ENCODE data around the gene MYBPC2.

MYBPC2 gene

DNA sequence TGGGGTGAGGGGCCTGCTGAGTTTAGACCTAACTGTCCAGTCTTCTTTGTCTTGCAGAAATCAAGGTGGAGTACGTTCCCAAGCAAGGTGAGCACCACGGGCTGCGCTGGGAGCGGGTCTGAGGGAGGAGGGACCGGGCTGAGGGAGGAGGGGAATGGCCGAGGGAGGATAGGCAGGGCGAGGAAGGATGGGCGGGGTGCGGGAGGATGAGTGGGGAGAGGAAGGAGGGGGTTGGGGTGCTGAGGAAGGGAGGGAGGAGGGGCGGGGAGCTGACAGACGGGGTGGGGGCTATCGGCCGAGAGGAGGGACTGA lies 18.5 kb downstream of the MYBPC2 start:
- DNase-seq (ENCODE audit: low read depth), result no peak
- no peak overlapping the region for H3K4me3 ChIP-seq (ENCODE audit: low read depth, low read length)
- TF ChIP-seq CTCF (IDR thresholded peaks at IDR 0.05; ENCODE audit: low read depth, low read length, missing control alignments), result no peak

- TF ChIP-seq CTCF (IDR thresholded peaks at IDR 0.05; ENCODE audit: low read depth, low read length, missing control alignments), result no peak
- no peak overlapping the region for H3K4me3 ChIP-seq (ENCODE audit: low read depth, low read length)
- DNase-seq (ENCODE audit: low read depth), result no peak
Measured at GRCh38 chr19:50453243-50453642, 20.6 kb downstream of the MYBPC2 start.

DNA sequence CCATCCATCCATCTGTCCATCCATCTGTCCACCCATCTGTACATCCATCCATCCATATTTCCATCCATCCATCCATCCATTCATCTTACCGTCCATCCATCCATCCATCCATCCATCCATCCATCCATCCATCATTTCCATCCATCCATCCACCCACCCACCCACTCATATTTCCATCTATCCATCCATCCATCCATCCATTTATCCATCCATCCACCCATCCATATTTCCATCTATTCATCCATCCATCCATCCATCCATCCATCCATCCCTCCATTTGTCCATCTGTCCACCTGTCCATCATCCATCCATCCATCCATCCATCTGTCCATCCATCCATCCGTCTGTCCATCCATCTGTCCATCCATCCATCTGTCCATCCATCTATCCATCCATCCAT lies 23.3 kb downstream of the MYBPC2 start:
- H3K4me3 ChIP-seq (ENCODE audit: low read depth, low read length), result no peak overlapping the region

DNA sequence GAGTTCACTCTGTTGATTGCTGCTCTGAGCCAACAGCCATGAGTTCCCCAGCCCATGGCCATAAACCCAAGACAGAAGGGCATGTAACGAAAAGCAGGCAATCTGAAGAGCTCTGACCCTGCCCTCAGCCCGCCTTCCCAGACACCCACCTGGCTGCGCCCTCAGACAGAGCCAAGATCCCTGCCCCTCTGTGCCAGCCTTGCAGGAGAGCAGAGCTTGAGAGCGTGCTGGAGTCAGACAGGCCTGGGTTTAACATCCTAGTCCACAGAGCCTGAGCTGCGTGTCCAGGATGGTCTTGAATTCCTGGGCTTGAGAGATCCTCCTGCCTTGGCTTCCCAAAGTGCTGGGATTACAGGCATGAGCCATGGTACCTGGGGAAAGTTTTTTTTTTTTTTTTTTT lies 24.6 kb downstream of the MYBPC2 start:
- H3K4me3 ChIP-seq (ENCODE audit: low read depth, low read length), result no peak overlapping the region
- no peak for TF ChIP-seq CTCF (IDR thresholded peaks at IDR 0.05; ENCODE audit: low read depth, low read length, missing control alignments)
- DNase-seq (ENCODE audit: low read depth), result no peak

More for the DNA sequence above, 23.3 kb downstream of the MYBPC2 start:
- no peak for DNase-seq (ENCODE audit: low read depth)
- TF ChIP-seq CTCF (IDR thresholded peaks at IDR 0.05; ENCODE audit: low read depth, low read length, missing control alignments), result no peak

DNA sequence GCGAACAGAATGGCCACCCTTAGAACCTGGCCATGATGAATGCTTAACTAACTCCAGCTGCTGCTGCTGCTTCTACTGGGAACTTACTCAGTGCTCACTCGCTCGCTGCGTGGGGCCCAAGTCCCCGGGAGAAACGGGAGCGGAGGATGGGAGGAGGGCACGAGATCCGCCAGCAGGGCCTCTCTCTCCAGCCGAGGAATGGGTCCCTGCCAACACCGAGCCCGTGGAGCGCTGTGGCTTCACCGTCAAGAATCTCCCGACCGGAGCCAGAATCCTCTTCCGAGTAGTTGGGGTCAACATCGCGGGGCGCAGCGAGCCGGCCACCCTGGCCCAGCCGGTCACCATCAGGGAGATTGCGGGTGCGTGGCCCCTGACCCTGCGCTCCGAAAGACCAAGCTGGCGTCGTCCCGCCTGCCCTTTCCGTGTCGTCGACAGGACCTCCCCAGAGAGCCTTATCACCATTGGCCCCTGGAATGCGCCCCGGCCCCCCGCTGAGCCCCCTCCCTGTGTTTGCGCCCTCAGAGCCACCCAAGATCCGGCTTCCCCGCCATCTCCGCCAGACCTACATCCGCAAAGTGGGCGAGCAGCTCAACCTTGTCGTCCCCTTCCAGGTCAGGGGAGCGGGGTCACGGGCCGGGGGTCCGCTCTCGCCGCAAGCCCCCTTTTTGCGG lies 25.8 kb downstream of the MYBPC2 start:
- no peak for DNase-seq (ENCODE audit: low read depth)
- no peak overlapping the region for H3K4me3 ChIP-seq (ENCODE audit: low read depth, low read length)
- no peak for TF ChIP-seq CTCF (IDR thresholded peaks at IDR 0.05; ENCODE audit: low read depth, low read length, missing control alignments)

DNA sequence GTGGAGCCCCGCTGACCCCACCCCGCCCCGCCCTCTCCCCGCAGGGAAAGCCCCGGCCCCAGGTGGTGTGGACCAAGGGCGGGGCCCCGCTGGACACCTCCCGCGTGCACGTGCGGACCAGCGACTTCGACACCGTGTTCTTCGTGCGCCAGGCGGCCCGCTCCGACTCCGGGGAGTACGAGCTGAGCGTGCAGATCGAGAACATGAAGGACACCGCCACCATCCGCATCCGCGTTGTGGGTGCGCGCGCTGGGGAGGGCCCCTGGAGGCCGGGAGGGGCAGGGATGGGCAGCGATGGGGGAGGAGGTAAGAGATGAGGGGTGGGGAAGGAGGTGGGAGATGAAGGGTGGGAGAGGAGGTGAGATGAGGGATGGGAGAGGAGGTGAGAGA lies 26.4 kb downstream of the MYBPC2 start:
- TF ChIP-seq CTCF (IDR thresholded peaks at IDR 0.05; ENCODE audit: low read depth, low read length, missing control alignments), result no peak
- DNase-seq (ENCODE audit: low read depth), result no peak
- no peak overlapping the region for H3K4me3 ChIP-seq (ENCODE audit: low read depth, low read length)

GRCh38 chr19:50459638-50460037 lies 26.9 kb downstream of the MYBPC2 start:
- TF ChIP-seq CTCF (IDR thresholded peaks at IDR 0.05; ENCODE audit: low read depth, low read length, missing control alignments), result no peak
- DNase-seq (ENCODE audit: low read depth), result no peak
- no peak overlapping the region; the same call in 1 of the 2 replicates for H3K4me3 ChIP-seq (ENCODE audit: low read depth, low read length)

Data from GM12864 (cell line).